ENCODE data around the gene MAP4K1.

The MAP4K1 gene

DNA sequence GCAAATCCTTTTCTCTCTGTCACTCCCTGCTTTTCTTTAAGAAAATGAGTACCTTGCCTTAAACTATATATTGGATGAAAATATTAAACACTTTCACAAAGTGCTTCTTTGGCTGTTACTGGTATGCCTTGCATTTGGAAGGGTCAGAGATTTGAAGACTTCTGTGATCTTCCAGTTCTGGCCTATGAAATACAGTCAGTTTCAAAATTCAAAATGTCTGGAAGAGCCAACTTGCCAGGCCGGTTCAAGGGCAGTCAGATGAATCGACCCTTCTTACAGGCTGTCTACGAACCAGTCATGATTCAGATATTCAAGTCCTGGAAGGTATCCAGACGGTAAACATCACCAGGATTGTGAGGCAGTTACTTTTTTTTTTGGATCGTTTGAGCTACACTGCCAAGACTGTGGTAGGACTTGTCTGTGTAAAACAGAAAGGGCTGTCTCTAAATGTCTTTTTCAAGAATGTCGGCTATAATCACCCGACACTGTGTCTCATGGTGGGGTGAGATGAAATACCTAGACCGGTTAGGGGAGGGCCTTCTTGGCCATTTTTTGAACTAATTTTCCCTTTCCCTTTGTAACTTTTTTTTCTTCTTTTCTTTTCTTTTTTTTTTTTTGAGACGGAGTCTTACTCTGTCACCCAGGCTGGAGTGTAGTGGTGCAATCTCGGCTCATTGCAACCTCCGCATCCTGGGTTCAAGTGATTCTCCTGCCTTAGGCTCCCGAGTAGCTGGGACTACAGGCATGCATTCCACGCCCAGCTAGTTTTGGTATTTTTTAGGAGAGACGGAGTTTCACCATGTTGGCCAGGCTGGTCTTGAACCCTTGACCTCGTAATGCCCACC is 40.9 kb upstream of the MAP4K1 start:
- Mint-ChIP-seq H3K9me3 (no peaks in the 10 kb centered on the region), H3K27ac (peak overlapping the region; percentile 13), H3K4me3 (no peak overlapping the region)

DNA sequence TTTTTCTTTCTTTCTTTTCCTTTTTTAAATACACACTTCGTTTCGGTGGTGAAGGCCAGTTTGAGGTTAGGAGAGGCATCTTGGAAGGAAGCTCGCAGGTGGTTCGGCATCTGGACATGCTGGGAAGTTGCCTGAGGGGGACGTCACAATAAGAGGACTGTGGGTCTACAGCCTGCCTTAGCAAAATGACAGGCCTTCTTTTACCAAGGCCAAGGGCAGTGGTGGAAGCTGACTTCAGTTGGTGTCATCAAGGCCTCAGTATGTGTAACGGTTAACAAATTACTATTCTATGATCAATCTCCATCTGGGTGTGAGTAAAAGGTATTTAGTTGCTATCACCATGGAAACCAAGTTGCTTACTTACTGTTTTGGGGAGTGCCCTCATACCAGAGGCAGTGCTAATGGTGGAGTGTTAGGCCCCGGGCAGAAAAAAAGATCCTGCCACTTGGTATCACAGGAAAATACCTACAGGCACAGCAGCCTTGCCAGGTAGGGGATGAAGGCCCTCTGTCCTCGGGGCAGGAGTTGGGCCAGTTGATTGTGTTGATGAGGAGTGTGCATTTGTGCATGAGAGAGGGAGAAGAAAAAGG is 40.0 kb upstream of the MAP4K1 start:
- CTCF ChIA-PET: interaction anchor here (1.4 to 1.5 kb wide), 2 partner anchors 9 to 20 kb away, joined by 3 to 4 read pairs; no protein-coding TSS in a partner anchor
- Mint-ChIP-seq H3K4me1 (peaks cover 87% of the 10 kb centered on the region), H3K4me3 (peak overlapping the region; percentile 40), H3K9me3 (no peaks in the 10 kb centered on the region), H3K27ac (peak overlapping the region; percentile 73), H3K36me3 (peaks cover 40% of the 10 kb centered on the region), H3K27me3 (no peaks in the 10 kb centered on the region)
- no peak for DNase-seq

More for the DNA sequence above, 40.9 kb upstream of the MAP4K1 start:
- H3K36me3 Mint-ChIP-seq: peaks cover 38% of the 10 kb centered on the region
- CTCF ChIA-PET: interaction anchor here (0.9 kb wide), 1 partner anchor 28 kb away, joined by 3 read pairs; no protein-coding TSS in a partner anchor
- peaks cover 84% of the 10 kb centered on the region for H3K4me1 Mint-ChIP-seq
- DNase-seq: no peak
- no peaks in the 10 kb centered on the region for H3K27me3 Mint-ChIP-seq

DNA sequence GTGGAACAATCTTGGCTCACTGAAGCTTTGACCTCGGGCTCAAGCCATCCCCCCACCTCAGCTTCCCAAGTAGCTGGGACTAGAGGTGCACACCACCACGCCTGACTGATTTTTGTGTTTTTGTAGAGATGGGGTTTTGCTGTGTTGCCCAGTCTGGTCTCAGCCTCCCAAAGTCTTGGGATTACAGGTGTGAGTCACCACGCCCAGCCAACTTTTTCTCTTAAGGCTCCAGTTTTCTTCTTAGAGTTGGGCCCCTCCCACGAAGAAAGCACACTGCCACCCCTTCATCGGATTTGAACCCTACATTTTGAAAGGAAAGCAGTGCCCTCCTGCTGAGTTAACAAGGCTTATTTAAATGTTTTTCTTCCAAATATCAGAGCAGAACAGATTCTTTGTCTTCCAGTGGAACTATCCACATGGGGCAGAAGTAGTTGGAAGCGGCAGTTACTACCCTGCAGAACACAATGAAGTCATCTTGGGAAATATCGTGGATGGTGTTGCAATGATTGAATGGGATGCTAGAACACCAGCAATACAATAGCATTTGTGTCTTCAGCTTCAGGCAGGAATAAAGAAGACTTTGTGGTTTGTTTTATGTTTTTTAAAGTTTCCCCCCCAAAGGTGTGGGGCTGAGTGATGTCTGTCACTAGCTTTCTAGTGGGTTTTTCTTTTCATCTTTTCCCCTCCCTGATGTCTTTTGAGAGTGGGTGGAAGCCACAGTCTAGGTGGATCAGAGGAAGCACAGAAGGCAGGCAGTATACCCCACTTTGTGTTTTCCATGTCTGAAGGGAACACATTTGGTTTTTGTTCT is 38.6 kb upstream of the MAP4K1 start:
- Mint-ChIP-seq H3K4me3 (peak overlapping the region; percentile 50), H3K36me3 (peaks cover 47% of the 10 kb centered on the region), H3K9me3 (no peaks in the 10 kb centered on the region), H3K4me1 (peaks cover 91% of the 10 kb centered on the region), H3K27me3 (peaks cover 5% of the 10 kb centered on the region), H3K27ac (peak overlapping the region; percentile 81)
- CTCF ChIA-PET: interaction anchor here (1.4 to 1.5 kb wide), 2 partner anchors 10 to 21 kb away, joined by 3 to 4 read pairs; no protein-coding TSS in a partner anchor
- peak; percentile 60 for DNase-seq

DNA sequence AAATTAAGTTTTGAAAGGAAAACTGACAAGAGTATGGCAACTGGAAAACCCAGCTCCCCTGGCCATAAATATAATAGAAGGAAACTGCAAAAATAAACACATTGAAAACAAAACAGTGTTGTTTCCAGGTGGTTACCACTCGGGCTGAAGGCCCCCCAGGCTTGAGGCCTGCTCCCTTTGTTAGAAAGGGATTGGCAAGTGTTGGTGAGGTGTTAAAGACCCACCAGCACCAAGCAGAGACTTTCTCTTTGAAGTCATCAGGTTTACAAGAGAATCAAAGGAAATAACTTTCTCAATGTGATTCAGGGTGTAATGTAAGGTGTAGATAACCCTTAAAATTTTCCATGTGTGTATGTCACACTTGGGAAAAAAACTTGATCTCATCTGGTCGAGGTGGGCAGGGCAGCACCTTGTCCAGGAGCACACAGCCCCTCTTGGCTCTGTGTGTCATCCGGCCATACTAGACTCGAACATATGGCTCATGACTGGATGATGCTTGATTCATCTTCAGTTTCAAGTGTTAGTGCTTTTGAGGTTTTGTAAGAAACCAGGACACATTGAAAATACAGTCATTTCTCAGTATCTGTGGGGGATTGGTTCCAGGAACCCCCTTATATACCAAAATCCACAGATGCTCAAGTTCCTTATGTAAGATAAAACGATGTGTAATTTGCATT is 37.5 kb upstream of the MAP4K1 start:
- peak overlapping the region; percentile 81 for H3K27ac Mint-ChIP-seq
- H3K9me3 Mint-ChIP-seq: no peaks in the 10 kb centered on the region
- peaks cover 41% of the 10 kb centered on the region for H3K36me3 Mint-ChIP-seq
- DNase-seq: peak; percentile 57
- H3K4me1 Mint-ChIP-seq: peaks cover 98% of the 10 kb centered on the region
- peaks cover 5% of the 10 kb centered on the region for H3K27me3 Mint-ChIP-seq
- peak overlapping the region; percentile 58 for H3K4me3 Mint-ChIP-seq
- CTCF ChIA-PET: no interaction called here

DNA sequence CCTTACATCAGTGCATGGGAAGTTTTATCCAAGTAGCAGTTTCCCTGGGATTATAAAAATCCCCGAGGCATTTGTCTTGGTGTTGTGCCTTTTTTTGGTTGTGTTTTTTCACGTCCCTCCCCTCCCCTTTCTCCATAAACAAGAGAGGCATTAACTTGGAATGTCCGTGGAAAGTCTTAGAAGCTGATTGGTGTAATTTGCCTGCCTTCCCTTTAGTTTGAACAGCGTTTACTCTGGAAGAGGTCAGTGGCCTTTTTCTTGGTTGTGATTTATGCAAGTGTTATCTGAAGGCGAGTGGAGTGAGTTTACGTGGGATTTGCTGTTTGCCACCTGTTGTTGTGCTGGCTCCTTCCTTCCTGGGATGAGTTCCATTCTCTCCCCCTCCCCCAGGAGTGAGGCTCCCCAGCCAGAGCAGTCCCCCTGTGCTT is 36.9 kb upstream of the MAP4K1 start:
- DNase-seq: no peak
- Mint-ChIP-seq H3K36me3 (peaks cover 43% of the 10 kb centered on the region), H3K4me3 (no peak overlapping the region), H3K27ac (peak overlapping the region; percentile 81), H3K4me1 (peaks cover 99% of the 10 kb centered on the region), H3K27me3 (peaks cover 5% of the 10 kb centered on the region), H3K9me3 (no peaks in the 10 kb centered on the region)
- CTCF ChIA-PET: no interaction called here

DNA sequence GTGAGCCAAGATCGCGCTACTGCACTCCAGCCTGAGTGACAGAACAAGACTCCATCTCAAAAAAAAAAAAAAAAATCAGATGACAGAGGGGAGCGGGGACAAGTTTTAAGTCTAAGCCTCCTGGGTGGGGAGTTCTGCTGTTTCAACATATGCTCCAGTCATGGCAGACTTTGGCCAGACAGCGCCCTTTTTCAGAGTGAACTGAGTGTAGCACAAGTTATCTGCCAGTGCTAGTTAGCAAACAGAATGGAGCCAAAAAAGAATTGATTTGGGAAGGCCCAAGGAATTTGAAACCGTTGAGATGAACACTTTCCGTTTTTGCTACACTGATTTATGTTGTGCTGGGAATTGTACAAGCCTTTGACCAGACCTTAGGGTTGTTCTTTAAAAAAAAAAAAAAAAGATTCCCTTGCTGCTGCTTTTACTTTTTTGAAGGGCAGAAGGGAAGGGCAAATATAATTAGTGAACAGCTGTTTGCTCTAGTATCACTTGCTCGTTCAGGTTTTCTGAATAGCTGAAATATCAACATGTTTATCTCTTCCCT is 35.3 kb upstream of the MAP4K1 start:
- H3K27me3 Mint-ChIP-seq: peaks cover 5% of the 10 kb centered on the region
- H3K4me3 Mint-ChIP-seq: no peak overlapping the region
- H3K27ac Mint-ChIP-seq: no peak overlapping the region
- no peaks in the 10 kb centered on the region for H3K9me3 Mint-ChIP-seq
- no peak for DNase-seq
- peaks cover 43% of the 10 kb centered on the region for H3K36me3 Mint-ChIP-seq
- peaks cover 98% of the 10 kb centered on the region for H3K4me1 Mint-ChIP-seq
- CTCF ChIA-PET: interaction anchor here (0.6 to 0.8 kb wide), 4 partner anchors 14 to 1865 kb away, joined by 3 to 5 read pairs (median 3); no protein-coding TSS in a partner anchor

DNA sequence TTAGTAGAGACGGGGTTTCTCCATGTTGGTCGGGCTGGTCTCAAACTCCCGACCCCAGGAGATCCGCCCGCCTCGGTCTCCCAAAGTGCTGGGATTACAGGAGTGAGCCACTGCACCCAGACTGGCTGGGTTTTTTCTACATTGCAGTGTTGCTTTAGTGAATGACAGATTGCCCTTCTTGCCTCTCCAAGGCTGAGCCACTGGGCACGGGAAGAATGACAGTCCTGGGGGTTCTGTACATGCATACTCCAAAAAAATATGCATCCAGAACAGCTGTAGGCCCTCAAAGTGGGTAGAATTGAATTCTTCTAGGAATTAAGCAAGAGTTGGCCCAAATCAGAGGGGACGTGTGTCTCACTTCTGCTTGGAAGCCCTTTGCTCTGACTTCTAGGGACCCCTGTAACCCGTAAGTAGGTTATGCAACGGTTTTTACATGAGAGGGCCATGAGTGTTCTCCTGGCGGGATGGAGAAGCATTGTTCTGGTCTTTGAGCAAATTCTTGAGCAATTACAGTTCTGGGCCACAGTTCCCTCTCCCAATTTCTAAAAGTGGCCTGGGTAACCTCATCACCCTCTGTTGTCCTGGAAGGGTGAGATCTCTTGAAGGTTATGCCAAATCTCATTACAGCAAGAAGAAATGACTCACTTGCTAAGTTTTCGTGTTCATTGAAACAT is 33.3 kb upstream of the MAP4K1 start:
- DNase-seq: no peak
- CTCF ChIA-PET: no interaction called here
- no peak overlapping the region for H3K4me3 Mint-ChIP-seq
- no peak overlapping the region for H3K27ac Mint-ChIP-seq
- peaks cover 5% of the 10 kb centered on the region for H3K27me3 Mint-ChIP-seq
- H3K9me3 Mint-ChIP-seq: no peaks in the 10 kb centered on the region
- H3K36me3 Mint-ChIP-seq: peaks cover 36% of the 10 kb centered on the region
- H3K4me1 Mint-ChIP-seq: peaks cover 80% of the 10 kb centered on the region

DNA sequence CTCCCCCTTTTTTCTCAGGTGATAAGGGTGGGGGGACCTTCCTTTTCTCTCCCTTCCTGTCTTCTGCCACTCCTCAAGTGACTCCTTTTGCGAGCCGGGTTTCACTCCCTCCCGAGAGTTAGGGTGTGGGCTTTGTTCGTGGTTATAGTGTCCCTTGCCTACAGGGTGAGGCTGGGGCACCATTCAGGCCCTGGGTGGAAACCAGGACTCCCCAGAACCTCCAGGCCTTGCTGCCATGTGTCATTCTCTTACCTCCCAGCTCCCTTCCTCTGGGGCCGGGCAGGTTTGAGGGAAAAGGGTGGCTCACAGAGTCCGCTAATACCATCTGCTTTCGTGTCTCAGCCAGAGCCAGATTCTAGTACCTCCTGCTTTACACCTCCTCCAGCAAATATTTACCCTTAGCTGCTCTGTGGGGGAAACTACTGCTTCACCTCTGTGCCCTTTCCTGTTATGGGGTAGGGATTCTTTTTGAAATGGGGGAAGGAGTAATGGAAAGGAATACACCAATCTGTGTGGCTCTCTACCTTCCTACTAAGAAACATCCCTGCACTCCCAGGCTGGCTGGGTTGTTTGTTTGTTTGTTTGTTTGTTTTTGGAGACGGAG is 32.5 kb upstream of the MAP4K1 start:
- Mint-ChIP-seq H3K36me3 (peaks cover 35% of the 10 kb centered on the region), H3K9me3 (no peaks in the 10 kb centered on the region), H3K4me3 (peak overlapping the region; percentile 83), H3K4me1 (peaks cover 73% of the 10 kb centered on the region), H3K27ac (peak overlapping the region; percentile 73), H3K27me3 (peaks cover 5% of the 10 kb centered on the region)
- CTCF ChIA-PET: no interaction called here
- peak; percentile 37 for DNase-seq

DNA sequence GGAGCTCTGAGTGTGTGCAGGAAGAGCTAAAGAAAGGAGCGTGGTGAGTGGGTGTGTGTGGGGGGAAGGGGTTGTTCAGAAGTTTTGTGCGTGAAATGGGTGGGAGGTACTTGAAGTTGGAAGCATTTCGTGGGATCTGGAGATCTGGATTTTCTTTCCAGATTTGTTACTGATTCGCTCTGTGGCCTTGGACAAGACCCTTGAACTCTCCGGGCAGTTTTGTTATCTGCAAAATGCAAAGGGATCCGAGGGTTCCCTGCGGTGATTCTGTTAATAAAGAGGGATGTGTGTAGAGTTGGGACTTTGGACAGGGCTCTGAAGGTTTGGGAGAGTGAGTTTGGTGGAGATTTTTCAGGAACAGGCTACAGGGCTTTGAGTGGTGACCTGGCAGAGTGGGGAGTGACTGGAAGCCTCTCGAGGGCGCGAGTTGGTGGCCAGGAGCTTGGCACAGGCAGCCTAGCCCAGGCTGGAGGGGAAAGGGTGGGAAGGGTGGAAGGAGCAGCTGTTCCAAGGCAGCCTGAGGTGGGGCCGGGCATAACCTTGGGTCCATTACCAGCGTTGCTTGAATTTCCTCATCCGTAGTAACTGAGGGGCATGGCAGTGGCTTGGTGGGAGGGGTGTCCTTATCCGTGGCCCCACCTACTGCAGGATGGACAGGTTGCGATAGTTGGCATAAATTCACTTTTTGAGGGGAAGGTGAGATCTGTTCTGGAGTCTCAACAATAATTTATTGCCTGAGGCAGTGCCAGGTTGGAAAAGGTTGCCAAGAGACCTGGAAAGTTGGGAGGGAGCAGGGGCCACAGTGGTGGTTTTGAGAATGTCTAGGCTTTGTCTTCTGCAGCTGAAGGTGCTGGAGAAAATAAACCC is 31.8 kb upstream of the MAP4K1 start:
- H3K27ac Mint-ChIP-seq: peak overlapping the region; percentile 33
- peaks cover 5% of the 10 kb centered on the region for H3K27me3 Mint-ChIP-seq
- CTCF ChIA-PET: no interaction called here
- peaks cover 34% of the 10 kb centered on the region for H3K36me3 Mint-ChIP-seq
- no peak for DNase-seq
- peaks cover 69% of the 10 kb centered on the region for H3K4me1 Mint-ChIP-seq
- no peaks in the 10 kb centered on the region for H3K9me3 Mint-ChIP-seq
- peak overlapping the region; percentile 83 for H3K4me3 Mint-ChIP-seq

DNA sequence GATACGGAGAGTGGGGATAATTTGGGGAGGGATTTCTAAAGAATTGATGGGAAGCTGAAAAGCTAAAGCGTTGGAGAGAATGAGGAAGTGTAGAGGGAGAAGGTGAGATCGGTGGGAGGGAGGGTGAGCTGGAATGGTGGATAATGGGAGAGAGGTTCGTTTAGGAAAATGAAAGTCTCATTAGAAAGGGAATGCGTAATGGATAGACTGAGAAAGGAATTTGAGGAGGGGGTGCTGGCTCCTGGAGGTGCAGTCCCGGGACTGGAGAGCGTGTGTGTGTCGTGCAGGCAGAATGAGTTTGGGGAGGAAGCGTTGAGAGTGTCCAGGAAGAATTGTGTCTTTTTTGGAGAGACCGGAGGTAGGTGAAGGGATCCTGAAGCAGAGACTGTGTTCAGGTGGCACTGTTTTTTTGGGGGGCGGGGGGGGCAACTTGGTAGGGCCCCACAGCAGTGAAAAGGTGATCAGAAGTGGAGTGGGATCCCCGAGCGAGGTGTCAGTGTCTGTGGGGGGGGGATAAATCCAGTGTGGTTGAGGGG is 31.1 kb upstream of the MAP4K1 start:
- Mint-ChIP-seq H3K27ac (peak overlapping the region; percentile 64), H3K9me3 (no peaks in the 10 kb centered on the region)
- DNase-seq: no peak

DNA sequence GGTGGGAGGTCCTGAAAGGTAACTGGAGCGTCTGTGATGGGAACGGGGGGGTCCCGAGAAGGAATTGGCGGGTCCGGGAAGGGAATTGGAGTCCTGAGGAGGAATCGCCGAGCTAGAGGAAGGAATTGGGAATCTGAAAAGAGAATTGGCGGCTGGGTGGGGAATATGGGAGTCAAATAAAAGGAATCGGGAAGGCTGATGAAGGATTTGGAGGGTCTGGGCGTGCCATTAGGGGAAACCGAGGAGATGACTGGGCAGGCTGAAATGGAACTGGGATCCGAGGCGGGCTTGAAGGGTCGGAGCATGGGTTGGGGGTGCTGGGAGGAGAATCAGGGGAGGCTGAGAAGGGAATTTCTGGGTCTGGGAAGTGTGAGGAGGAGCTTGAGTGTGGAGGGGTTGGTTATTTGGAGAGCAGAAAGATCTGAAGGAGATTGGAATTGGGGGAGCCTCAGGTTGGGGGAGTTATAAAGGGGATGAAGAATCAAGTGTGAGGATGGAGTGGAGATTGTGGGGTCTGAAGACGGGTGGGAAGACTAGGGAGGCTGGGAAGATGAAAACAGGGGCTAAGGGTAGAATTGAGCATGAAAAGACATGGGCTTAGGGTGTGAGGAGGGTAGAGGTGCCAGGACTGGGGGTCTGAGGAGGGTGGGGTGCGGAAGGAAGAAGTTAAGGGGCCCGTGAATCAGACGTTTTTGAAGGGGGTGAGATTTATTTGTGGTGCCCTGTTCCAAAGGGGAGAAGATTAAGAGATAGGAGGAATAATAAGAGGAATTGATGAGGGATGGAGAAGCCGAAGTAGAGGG is 30.4 kb upstream of the MAP4K1 start:
- peaks cover 22% of the 10 kb centered on the region for H3K36me3 Mint-ChIP-seq
- peaks cover 5% of the 10 kb centered on the region for H3K27me3 Mint-ChIP-seq
- CTCF ChIA-PET: interaction anchor here (1.2 to 2.4 kb wide), 3 partner anchors 11 to 281 kb away, joined by 3 to 9 read pairs (median 9); partner anchors contain the start of genes FAM98C, MRPS12 and SARS2
- H3K4me1 Mint-ChIP-seq: peaks cover 56% of the 10 kb centered on the region
- DNase-seq: peak; percentile 23
- H3K27ac Mint-ChIP-seq: peak overlapping the region; percentile 64
- peak overlapping the region; percentile 83 for H3K4me3 Mint-ChIP-seq
- no peaks in the 10 kb centered on the region for H3K9me3 Mint-ChIP-seq

More for the DNA sequence above, 31.1 kb upstream of the MAP4K1 start:
- Mint-ChIP-seq H3K27me3 (peaks cover 5% of the 10 kb centered on the region), H3K4me1 (peaks cover 62% of the 10 kb centered on the region), H3K4me3 (peak overlapping the region; percentile 83), H3K36me3 (peaks cover 28% of the 10 kb centered on the region)
- CTCF ChIA-PET: no interaction called here
